Gastrocnemius medialis (tissue), 4 donors: ENCODE results near the gene KRT36.

ENCODE experiments used
- POLR2A ChIP-seq, 2 donors: fragments of 450-650 bp; IDR thresholded peaks; one replicate each; pipeline ENCODE4 v1.6.1; 2017; ENCODE audit warnings: antibody characterized with exemption in 2 of 2, mild to moderate bottlenecking in 2 of 2, moderate library complexity in 2 of 2
- TF ChIP-seq, protein P1 (sequence below), 5 experiments: fragments of 450-650 bp in 3 of 5; fragments of 200-600 bp in 2 of 5; sonication (generic) in 2 of 5; IDR thresholded peaks in 4 of 5; conservative IDR thresholded peaks in 1 of 5; 1 replicate in 4 of 5; 2 replicates in 1 of 5; pipeline ENCODE4 v1.5.1; 2016 to 2019; ENCODE audit warnings: antibody characterized with exemption in 5 of 5, mild to moderate bottlenecking in 3 of 5, moderate library complexity in 3 of 5

- TF ChIP-seq, protein P1, sequence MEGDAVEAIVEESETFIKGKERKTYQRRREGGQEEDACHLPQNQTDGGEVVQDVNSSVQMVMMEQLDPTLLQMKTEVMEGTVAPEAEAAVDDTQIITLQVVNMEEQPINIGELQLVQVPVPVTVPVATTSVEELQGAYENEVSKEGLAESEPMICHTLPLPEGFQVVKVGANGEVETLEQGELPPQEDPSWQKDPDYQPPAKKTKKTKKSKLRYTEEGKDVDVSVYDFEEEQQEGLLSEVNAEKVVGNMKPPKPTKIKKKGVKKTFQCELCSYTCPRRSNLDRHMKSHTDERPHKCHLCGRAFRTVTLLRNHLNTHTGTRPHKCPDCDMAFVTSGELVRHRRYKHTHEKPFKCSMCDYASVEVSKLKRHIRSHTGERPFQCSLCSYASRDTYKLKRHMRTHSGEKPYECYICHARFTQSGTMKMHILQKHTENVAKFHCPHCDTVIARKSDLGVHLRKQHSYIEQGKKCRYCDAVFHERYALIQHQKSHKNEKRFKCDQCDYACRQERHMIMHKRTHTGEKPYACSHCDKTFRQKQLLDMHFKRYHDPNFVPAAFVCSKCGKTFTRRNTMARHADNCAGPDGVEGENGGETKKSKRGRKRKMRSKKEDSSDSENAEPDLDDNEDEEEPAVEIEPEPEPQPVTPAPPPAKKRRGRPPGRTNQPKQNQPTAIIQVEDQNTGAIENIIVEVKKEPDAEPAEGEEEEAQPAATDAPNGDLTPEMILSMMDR (IDR thresholded peaks at IDR 0.05 in 4 of 5, conservative IDR thresholded peaks at IDR 0.05 in 1 of 5): no peak
- no peak for TF ChIP-seq POLR2A (IDR thresholded peaks at IDR 0.05)
Measured at GRCh38 chr17:41451154-41451728, 38.5 kb downstream of the KRT36 start.
